Mesenchymal stem cell (in vitro differentiated cells and primary cell): ENCODE results near the gene STX2.

Source experiments
- DNase-seq: peaks from one replicate; pipeline ENCODE4 v3.0.0-alpha.2; 2013
- H2AFZ ChIP-seq: one replicate; pipeline ENCODE4 v1.6.1; 2013; ENCODE audit warnings: low read depth, mild to moderate bottlenecking, control low read depth, inconsistent platforms, low read length, moderate library complexity
- H2AK5ac ChIP-seq: 2 replicates; pipeline ENCODE4 v1.6.1; 2013; ENCODE audit warnings: low read length, moderate library complexity, mild to moderate bottlenecking, inconsistent platforms; ENCODE audit not compliant: severe bottlenecking
- H2BK120ac ChIP-seq: one replicate; pipeline ENCODE4 v1.6.1; 2013; ENCODE audit warnings: low read depth, mild to moderate bottlenecking, inconsistent platforms, low read length, moderate library complexity
- H2BK12ac ChIP-seq, 2 experiments: one replicate each; pipeline ENCODE4 v1.6.1; 2013; ENCODE audit warnings: inconsistent platforms in 2 of 2, low read length in 2 of 2, mild to moderate bottlenecking in 2 of 2, moderate library complexity in 2 of 2, control low read depth in 1 of 2
- H2BK15ac ChIP-seq: one replicate; pipeline ENCODE4 v1.6.1; 2013; ENCODE audit warnings: mild to moderate bottlenecking, low read depth, inconsistent platforms; ENCODE audit not compliant: poor library complexity, severe bottlenecking
- H2BK5ac ChIP-seq: 2 replicates; pipeline ENCODE4 v1.6.1; 2013; ENCODE audit warnings: low read depth, mild to moderate bottlenecking, low read length, control low read depth, inconsistent platforms; ENCODE audit not compliant: poor library complexity, severe bottlenecking
- H3K14ac ChIP-seq, 2 experiments: one replicate each; pipeline ENCODE4 v1.6.1; 2013; ENCODE audit warnings: inconsistent platforms in 2 of 2, low read length in 2 of 2, control low read depth in 1 of 2, mild to moderate bottlenecking in 1 of 2, moderate library complexity in 1 of 2
- H3K18ac ChIP-seq, 2 experiments: one replicate each; pipeline ENCODE4 v1.6.1; 2013; ENCODE audit warnings: inconsistent platforms in 2 of 2, low read length in 2 of 2, control low read depth in 1 of 2, low read depth in 1 of 2, mild to moderate bottlenecking in 1 of 2
- H3K23ac ChIP-seq, 2 experiments: one replicate each; pipeline ENCODE4 v1.6.1; 2013; ENCODE audit warnings: inconsistent platforms in 2 of 2, low read length in 2 of 2, mild to moderate bottlenecking in 2 of 2, moderate library complexity in 2 of 2, control low read depth in 1 of 2
- H3K27ac ChIP-seq: 2 replicates; pipeline ENCODE4 v1.5.1; 2013; ENCODE audit warnings: mild to moderate bottlenecking, moderate library complexity, low read length, control low read depth, inconsistent platforms; ENCODE audit not compliant: poor library complexity, severe bottlenecking
- H3K27me3 ChIP-seq, 2 experiments: 2 replicates each; pipeline versions ENCODE4 v1.6.1 to v1.7.0; 2013; ENCODE audit warnings: low read length in 2 of 2, mild to moderate bottlenecking in 2 of 2, moderate library complexity in 2 of 2, control low read depth in 1 of 2, inconsistent platforms in 1 of 2; ENCODE audit not compliant: control insufficient read depth in 1 of 2, insufficient read depth in 1 of 2
- H3K36me3 ChIP-seq, 2 experiments: 2 replicates each; pipeline versions ENCODE4 v1.6.1 to v1.7.0; 2013; ENCODE audit warnings: low read length in 2 of 2, control low read depth in 1 of 2, inconsistent platforms in 1 of 2, low read depth in 1 of 2, mild to moderate bottlenecking in 1 of 2; ENCODE audit not compliant: insufficient read depth in 2 of 2, control insufficient read depth in 1 of 2
- H3K4ac ChIP-seq, 2 experiments: one replicate each; pipeline ENCODE4 v1.6.1; 2013; ENCODE audit warnings: inconsistent platforms in 2 of 2, low read length in 2 of 2, mild to moderate bottlenecking in 2 of 2, moderate library complexity in 2 of 2, control low read depth in 1 of 2, low read depth in 1 of 2
- H3K4me1 ChIP-seq: 2 replicates; pipeline ENCODE4 v1.6.1; 2013; ENCODE audit warnings: low read depth, low read length, control low read depth; ENCODE audit not compliant: control insufficient read depth, insufficient read depth
- H3K4me2 ChIP-seq: 2 replicates; pipeline ENCODE4 v1.6.1; 2013; ENCODE audit warnings: low read length, mild to moderate bottlenecking, inconsistent platforms; ENCODE audit not compliant: poor library complexity, severe bottlenecking
- H3K4me3 ChIP-seq, 2 experiments: 2 replicates each; pipeline versions ENCODE4 v1.5.1 to v1.7.0; 2013; ENCODE audit warnings: low read length in 2 of 2, mild to moderate bottlenecking in 2 of 2, control low read depth in 1 of 2, low read depth in 1 of 2; ENCODE audit not compliant: insufficient read depth in 1 of 2
- H3K79me1 ChIP-seq: replicated peaks from 2 replicates; pipeline ENCODE4 v1.6.1; 2013; ENCODE audit warnings: mild to moderate bottlenecking, control low read depth, low read length, inconsistent platforms; ENCODE audit not compliant: poor library complexity, severe bottlenecking
- H3K9ac ChIP-seq: 2 replicates; pipeline ENCODE4 v1.7.0; 2013; ENCODE audit warnings: mild to moderate bottlenecking, low read length, moderate library complexity
- H3K9me3 ChIP-seq: 2 replicates; pipeline ENCODE4 v1.7.0; 2013; ENCODE audit warnings: mild to moderate bottlenecking, low read length; ENCODE audit not compliant: control insufficient read depth
- H4K8ac ChIP-seq: one replicate; pipeline ENCODE4 v1.6.1; 2013; ENCODE audit warnings: inconsistent platforms, mild to moderate bottlenecking, low read length, moderate library complexity
- H4K91ac ChIP-seq: one replicate; pipeline ENCODE4 v1.6.1; 2013; ENCODE audit warnings: mild to moderate bottlenecking, low read length, inconsistent platforms
- WGBS: methylation state at CpG from one replicate; pipeline ENCODE4 v1.1.7; 2013; ENCODE audit warnings: mixed read lengths; 5-methylcytosine and 5-hydroxymethylcytosine counted together

The STX2 gene

GRCh38 chr12:130795906-130796305 lies 43.1 kb downstream of the STX2 start:
- Histone ChIP-seq H4K8ac (no peak overlapping the region), H3K14ac (no peak overlapping the region), H3K4me2 (no peak overlapping the region), H3K79me1 (peaks cover 24% of the 10 kb centered on the region), H2BK15ac (no peak overlapping the region), H3K9ac (no peak overlapping the region), H2BK120ac (no peak overlapping the region), H3K4me3 (no peak overlapping the region), H3K4me1 (no peaks in the 10 kb centered on the region), H4K91ac (no peak overlapping the region), H3K27me3 (no peaks in the 10 kb centered on the region), H2AK5ac (no peak overlapping the region), H2AFZ (no peak overlapping the region), H2BK12ac (no peak overlapping the region), H3K18ac (no peak overlapping the region), H3K27ac (no peak overlapping the region), H3K36me3 (peaks cover 44 to 87% of the 10 kb centered on the region in 2 experiments), H3K23ac (no peak overlapping the region), H3K9me3 (no peaks in the 10 kb centered on the region), H3K4ac (no peak overlapping the region), H2BK5ac (no peak overlapping the region)
- DNase-seq: no peak
- WGBS: 76% methylated on average over 5 of the region's 6 CpGs

- no peak overlapping the region for H3K23ac ChIP-seq
- H3K4me1 ChIP-seq: peaks cover 2% of the 10 kb centered on the region
- H2BK120ac ChIP-seq: no peak overlapping the region
- no peak overlapping the region for H2BK12ac ChIP-seq
- no peak overlapping the region for H2AK5ac ChIP-seq
- peaks cover 42 to 78% of the 10 kb centered on the region in 2 experiments for H3K36me3 ChIP-seq
- H3K9ac ChIP-seq: no peak overlapping the region
- peaks cover 24% of the 10 kb centered on the region for H3K79me1 ChIP-seq
- H3K27me3 ChIP-seq: no peaks in the 10 kb centered on the region
- no peak overlapping the region for H2BK15ac ChIP-seq
- H3K4me3 ChIP-seq: peak overlapping the region in 1 of 2 experiments; percentile 20
- no peak overlapping the region for H4K91ac ChIP-seq
- no peak overlapping the region for H3K14ac ChIP-seq
- no peak overlapping the region for H2AFZ ChIP-seq
- no peak overlapping the region for H2BK5ac ChIP-seq
- H3K4ac ChIP-seq: no peak overlapping the region
- no peak for DNase-seq
- no peak overlapping the region for H3K18ac ChIP-seq
- 92% methylated on average over 3 of the region's 3 CpGs for WGBS
- H3K4me2 ChIP-seq: no peak overlapping the region
- H3K9me3 ChIP-seq: no peaks in the 10 kb centered on the region
- H4K8ac ChIP-seq: no peak overlapping the region
- no peak overlapping the region for H3K27ac ChIP-seq
These were observed 45.5 kb downstream of the STX2 start for GRCh38 chr12:130793554-130793849.

GRCh38 chr12:130792821-130793553 lies 46.1 kb downstream of the STX2 start:
- Histone ChIP-seq H3K9ac (no peak overlapping the region), H3K9me3 (no peaks in the 10 kb centered on the region), H3K27ac (no peak overlapping the region), H4K91ac (no peak overlapping the region), H2BK12ac (no peak overlapping the region), H3K27me3 (no peaks in the 10 kb centered on the region), H2AK5ac (no peak overlapping the region), H3K4ac (no peak overlapping the region), H4K8ac (no peak overlapping the region), H2BK120ac (no peak overlapping the region), H3K36me3 (peaks cover 42 to 74% of the 10 kb centered on the region in 2 experiments), H2BK5ac (no peak overlapping the region), H3K4me3 (peak overlapping the region in 1 of 2 experiments; percentile 20), H3K23ac (no peak overlapping the region), H2BK15ac (no peak overlapping the region), H2AFZ (no peak overlapping the region), H3K4me2 (no peak overlapping the region), H3K18ac (no peak overlapping the region), H3K79me1 (peaks cover 28% of the 10 kb centered on the region), H3K4me1 (peaks cover 5% of the 10 kb centered on the region), H3K14ac (no peak overlapping the region)
- WGBS: 90% methylated on average over 20 of the region's 20 CpGs
- DNase-seq: no peak

- H3K18ac ChIP-seq: no peak overlapping the region
- no peak overlapping the region for H2BK120ac ChIP-seq
- peaks cover 11% of the 10 kb centered on the region for H3K4me1 ChIP-seq
- WGBS: 93% methylated on average over 10 of the region's 10 CpGs
- H3K4me2 ChIP-seq: no peak overlapping the region
- DNase-seq: no peak
- H3K4me3 ChIP-seq: no peak overlapping the region
- H3K27me3 ChIP-seq: no peaks in the 10 kb centered on the region
- H4K91ac ChIP-seq: no peak overlapping the region
- H3K9ac ChIP-seq: no peak overlapping the region
- H3K23ac ChIP-seq: no peak overlapping the region
- no peak overlapping the region for H2BK5ac ChIP-seq
- peaks cover 30% of the 10 kb centered on the region for H3K79me1 ChIP-seq
- H3K9me3 ChIP-seq: no peaks in the 10 kb centered on the region
- H3K36me3 ChIP-seq: peaks cover 44 to 67% of the 10 kb centered on the region in 2 experiments
- no peak overlapping the region for H4K8ac ChIP-seq
- no peak overlapping the region for H2AFZ ChIP-seq
- no peak overlapping the region for H3K27ac ChIP-seq
- H2AK5ac ChIP-seq: no peak overlapping the region
- no peak overlapping the region for H2BK12ac ChIP-seq
- H3K4ac ChIP-seq: no peak overlapping the region
- no peak overlapping the region for H2BK15ac ChIP-seq
- no peak overlapping the region for H3K14ac ChIP-seq
These were observed 47.4 kb downstream of the STX2 start for GRCh38 chr12:130791629-130792028.
